ENCODE measurements around the gene STMN1.

DNA sequence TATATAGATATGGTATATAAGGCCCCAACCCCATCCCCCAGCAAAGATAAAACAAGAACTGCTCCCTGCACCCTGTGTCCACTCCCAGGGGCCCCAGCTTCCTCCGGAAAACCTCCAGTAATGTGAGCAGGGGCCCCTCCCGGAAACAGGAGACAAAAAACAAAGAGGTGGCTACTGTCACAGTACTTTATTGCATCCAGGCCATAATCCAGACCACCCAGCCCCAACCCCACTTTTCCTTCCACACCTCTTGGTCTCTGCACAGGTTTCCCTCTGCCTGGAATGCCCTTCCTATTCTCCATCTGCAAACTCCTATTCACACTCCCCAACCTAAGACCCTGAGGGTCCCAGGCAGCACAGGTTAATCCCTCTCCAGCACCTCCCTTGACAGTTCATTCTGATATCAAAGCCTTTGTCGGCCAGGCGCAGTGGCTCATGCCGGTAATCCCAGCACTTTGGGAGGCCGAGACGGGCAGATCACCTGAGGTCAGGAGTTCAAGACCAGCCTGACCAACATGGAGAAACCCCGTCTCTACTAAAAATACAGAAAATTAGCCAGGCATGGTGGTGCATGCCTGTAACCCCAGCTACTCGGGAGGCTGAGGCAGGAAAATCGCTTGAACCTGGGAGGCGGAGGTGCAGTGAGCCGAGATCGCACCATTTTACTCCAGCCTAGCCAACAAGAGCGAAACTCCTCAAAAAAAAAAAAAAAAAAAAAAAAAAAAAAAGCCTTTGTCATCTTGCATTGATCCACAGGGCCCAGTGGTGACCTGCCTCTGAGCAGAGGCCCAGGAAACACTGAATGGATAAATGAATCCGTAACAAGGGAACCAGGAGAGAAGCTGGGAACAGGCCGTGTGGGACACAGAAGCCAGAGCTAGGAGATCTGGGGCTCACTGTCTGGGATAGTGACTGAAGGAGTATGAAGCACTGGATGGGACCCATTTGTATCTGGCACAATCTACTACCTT is 44.6 kb downstream of the STMN1 start:
- no peak for TF ChIP-seq EP300 (IDR thresholded peaks at IDR 0.05)
- TF ChIP-seq, protein P1, sequence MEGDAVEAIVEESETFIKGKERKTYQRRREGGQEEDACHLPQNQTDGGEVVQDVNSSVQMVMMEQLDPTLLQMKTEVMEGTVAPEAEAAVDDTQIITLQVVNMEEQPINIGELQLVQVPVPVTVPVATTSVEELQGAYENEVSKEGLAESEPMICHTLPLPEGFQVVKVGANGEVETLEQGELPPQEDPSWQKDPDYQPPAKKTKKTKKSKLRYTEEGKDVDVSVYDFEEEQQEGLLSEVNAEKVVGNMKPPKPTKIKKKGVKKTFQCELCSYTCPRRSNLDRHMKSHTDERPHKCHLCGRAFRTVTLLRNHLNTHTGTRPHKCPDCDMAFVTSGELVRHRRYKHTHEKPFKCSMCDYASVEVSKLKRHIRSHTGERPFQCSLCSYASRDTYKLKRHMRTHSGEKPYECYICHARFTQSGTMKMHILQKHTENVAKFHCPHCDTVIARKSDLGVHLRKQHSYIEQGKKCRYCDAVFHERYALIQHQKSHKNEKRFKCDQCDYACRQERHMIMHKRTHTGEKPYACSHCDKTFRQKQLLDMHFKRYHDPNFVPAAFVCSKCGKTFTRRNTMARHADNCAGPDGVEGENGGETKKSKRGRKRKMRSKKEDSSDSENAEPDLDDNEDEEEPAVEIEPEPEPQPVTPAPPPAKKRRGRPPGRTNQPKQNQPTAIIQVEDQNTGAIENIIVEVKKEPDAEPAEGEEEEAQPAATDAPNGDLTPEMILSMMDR (IDR thresholded peaks at IDR 0.05), result no peak
